Right renal pelvis (tissue), 4 donors: Measurements from ENCODE around the gene CAMK4. TPM values are rescaled to one million over a fixed set of nuclear protein-coding genes. Genes with fewer than 3 reads are reported as not detected.
A peak's percentile ranks its signal among the peaks of the same experiment; 100 is the strongest.
"Not testable (repeated sequence)": the region's sequence is repeated elsewhere in the genome, so short reads cannot be mapped to it uniquely, and the experiment has no call there.

Experiments
- DNase-seq, 4 donors: peaks; one replicate each; pipeline ENCODE4 v3.0.0-alpha.2; 2013; ENCODE audit warnings: low read depth in 4 of 4, low spot score in 3 of 4, missing footprints in 1 of 4
- polyA plus RNA-seq, 4 donors: library from polyadenylated mRNA; unstranded; fragments of 120-200 nt; gene quantifications; one replicate each; pipeline ENCODE4 v1.2.1, GENCODE V29; 2013; ENCODE audit not compliant: insufficient read length in 4 of 4

Gene CAMK4
- polyA plus RNA-seq, 4 donors, result 5.3 to 6.8 (median 5.6) TPM

DNA sequence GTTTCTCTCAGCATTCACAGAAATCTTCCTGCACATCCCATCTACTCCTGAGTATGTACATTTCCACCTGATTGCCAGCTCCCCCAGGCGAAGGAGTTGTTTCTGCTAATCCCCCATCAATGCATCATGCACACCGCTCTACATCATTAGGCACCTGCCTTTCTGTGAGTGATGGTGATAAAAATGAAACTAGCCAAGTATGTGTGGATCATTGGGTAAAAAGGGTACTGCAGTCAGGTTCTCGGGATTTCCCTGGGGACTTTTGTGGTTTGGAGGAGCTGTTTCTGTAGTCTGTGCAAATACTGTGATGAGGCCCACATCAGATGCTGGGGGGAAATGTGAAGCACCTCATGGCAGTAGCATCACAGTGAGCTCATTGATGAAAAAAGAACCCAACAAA, 30.4 kb downstream of the CAMK4 start:
- DNase-seq, result no peak

DNA sequence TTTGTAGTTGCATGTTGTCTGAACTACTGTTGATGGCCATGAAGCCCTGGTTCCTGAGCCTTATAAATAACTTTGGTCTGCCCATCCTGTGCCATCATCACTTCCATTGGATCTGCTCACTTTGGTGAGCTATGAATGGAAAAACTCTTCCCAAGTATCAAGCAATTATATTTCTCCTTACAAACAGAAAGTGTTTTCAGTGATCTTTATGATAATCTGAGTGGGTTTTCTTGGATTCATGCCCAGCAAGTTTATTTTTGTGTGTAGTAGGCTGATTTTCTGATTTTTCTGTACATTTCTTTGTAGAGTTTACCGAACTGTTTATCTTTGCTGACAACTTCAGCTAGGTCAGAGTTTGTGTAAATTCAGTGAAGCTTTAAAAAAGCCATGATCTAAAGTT, 31.0 kb downstream of the CAMK4 start:
- DNase-seq, result peak in 1 of 4 donors; percentile 7

DNA sequence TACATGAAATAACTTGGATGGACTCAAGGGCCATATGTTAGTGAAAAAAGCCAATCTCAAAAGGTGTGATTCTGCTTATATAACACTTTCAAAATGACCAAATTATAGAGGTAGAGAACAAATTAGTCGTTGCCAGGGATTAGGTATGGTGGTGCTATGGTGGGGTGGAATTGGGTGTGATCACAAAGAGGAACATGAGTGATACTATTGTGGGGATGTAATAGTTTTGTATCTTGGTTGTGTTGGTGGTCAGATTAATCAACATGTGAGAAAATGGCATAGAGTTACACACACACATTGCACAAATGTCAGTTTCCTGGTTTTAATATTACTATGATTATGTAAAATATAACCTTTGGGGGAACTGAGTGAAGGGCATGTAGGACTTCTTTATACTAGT, 31.9 kb downstream of the CAMK4 start:
- no peak for DNase-seq

DNA sequence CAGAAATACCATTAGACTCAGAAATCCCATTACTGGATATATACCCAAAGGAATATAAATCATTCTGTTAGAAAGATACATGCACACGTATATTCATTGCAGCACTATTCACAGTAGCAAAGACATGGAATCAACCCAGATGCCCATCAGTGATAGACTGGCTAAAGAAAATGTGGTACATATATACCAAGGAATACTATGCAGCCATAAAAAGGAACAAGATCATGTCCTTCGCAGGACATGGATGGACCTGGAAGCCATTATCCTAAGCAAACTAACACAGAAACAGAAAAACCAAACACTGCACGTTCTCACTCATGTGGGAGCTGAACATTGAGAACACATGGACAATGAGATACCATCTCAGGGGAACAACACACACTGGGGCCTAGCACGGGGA, 33.4 kb downstream of the CAMK4 start:
- not testable (repeated sequence) for DNase-seq

DNA sequence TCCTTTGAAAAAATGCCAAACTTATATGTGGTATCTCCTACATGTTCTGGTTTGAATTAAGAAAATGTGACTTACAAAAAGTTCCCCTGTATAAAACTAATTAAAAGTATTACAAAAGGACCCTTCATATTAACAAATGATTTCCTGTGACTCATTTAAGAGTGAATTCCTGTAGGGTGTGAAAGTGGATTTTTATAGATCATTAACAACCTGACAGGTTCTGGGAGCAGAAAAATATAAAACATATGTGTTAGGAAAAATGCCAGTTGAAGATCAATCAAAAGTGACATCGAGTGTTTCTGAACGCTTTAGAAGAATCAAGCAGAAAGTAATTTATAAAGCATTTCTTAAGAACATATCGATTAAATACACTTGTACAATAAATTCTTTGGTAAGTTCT, 35.5 kb downstream of the CAMK4 start:
- DNase-seq, result no peak

DNA sequence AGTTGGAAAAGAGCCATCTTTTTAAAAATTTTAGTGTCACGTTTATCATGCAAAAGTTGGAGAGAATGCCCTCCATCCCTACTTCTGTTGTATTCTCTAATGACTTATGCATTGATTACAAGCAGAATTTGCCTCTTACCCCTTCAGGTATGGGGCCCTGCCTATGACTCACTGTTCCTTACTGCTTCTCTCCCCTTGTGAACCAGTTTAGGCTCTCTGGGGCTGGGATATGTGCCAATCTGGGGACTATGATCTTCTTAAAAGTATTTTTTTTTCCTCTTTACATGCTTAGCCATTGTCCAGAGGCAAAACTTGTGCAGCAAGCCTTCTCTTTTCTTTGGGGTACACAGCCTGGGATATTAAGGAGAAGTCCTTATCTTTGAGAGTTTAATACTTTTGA, 37.4 kb downstream of the CAMK4 start:
- no peak for DNase-seq

DNA sequence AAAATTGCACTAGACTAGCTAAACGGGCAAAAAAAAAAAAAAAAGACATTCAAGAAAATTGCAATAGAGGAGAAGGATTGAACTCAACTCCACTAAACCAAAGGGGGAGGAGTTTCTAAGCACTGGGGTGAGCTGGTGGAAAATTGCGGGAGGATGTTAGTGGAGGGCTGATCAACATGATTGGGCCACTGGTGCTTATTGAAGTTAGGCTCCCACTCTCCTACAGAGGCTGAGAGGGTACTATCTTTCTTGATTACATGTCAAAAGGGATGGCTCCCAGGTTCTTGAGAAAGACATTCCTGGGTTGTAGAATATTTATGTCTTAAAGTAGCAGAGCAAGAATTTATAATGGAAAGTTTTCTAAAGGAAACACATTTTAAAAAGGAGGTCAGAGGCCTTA, 38.0 kb downstream of the CAMK4 start:
- DNase-seq, result no peak

DNA sequence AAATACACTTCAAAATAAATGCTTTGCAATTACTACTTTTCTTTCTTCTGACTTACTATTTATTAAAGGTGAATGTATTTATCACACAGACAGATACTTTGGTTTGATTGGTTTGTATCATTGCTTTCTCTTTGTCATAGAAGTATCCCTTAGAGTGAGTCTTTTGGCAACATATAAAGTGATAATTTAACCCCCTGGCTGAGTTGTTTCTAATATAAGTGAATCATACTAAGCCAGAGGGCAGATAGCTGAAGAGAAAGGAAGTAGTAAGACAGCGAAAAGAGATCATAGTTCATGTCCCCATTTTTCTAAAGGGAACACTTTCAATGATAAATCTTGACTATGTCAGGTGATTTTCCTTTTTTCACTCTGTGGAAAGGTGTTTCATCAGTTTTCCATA, 38.6 kb downstream of the CAMK4 start:
- DNase-seq, result no peak

DNA sequence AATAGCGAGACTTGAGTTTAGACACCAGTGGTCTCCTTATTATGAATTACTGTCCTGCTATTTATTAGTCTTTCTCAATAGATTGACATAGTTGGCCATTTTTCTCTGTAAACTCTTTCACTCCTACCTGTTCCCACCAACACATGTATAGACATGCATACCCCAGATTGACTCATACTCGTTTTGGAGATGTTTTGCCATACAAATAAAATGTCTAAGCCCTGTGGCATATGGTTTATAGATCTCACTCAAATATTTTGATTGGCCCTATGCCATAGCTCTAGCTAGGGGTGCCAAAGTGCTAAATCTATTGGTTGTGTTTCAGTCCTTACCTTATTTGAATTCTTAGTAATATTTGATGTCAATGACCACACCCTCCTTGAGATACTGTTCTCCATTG, 42.3 kb downstream of the CAMK4 start:
- no peak for DNase-seq

DNA sequence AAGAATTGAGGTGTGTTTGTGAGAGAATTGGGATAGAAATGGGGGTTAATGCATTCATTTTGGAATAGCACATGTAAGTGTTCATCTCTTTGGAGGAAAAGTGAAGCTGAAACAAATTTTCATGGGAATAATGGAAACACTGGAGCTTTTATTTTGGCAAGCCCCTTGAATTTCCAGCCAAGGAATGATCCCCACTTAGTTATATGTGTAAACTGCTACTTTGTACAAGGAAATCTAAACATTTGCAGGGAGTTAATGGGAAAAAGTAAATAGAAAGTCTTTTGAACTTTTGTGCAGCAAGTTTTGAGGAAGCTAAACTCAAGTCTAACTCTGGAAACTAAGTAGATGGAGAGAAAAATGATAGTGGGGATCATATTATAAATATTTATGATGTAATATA, 44.1 kb downstream of the CAMK4 start:
- DNase-seq, result no peak

DNA sequence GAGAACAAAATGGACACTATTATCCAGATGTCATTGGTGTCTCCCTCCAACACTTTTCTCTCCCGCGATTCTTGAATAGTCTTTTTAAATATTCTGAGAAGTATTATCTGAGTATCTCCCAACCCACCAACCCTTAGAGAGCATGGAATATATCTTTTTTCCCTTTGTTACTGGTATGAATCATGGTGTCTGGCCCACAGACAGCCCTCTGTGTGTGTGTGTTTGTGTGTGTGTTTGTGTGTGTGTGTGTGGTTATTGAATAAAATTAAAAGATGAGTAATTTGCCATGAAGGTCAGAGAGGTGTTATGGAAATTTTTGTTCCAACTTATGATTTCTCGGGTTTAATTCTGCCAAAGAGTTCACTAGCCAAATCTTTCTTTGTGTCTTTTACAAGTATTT, 47.7 kb downstream of the CAMK4 start:
- no peak for DNase-seq

DNA sequence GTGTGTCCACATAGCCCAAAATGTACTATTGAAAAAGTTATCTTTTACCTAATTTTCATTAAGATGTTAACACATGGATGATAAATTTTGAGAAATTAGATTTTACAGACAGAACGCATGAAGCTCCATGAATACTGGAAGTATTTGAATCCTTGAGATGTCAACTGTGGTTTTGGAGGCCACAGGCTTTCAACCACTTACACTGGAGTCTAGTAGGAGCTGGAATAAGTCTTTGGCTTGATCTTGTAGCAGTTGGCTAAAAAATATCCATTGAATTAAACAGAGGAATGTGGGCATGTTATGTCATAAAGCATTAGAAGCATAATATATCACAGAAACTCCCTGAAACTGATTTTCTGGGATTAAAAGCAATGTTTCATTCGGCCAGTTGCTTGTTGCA, 52.9 kb downstream of the CAMK4 start:
- DNase-seq, result no peak

DNA sequence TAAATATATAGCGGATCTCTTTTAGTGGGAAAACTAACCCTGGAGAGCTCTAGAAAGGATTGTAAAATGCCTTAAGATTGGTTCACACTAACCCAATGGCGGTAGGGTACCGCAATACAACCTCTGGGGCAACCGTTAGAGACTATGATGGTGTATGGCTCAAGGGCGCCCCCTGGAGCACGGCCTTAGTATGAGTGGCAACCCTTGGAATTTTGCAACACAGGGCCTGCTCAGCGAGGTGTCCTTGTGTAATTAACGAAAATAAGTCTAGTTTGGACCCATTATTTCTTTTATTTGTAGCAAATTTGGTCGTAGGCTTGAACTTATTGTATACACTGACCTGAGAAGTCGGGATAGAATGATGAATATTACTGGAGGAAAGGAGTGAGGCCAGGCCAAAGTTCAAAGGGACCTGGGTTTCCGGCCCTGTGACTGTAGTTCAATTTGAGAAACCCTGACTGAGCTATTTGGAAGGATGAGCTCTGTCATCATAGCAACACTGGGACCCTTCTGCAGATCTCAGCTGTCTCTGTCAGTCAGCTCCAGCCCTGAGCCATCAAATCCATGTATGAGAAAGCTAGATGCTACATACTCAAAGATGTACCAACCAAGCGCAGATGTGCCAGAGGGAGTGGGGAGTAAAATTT, 54.8 kb downstream of the CAMK4 start:
- peak in 1 of 4 donors; percentile 14 for DNase-seq

DNA sequence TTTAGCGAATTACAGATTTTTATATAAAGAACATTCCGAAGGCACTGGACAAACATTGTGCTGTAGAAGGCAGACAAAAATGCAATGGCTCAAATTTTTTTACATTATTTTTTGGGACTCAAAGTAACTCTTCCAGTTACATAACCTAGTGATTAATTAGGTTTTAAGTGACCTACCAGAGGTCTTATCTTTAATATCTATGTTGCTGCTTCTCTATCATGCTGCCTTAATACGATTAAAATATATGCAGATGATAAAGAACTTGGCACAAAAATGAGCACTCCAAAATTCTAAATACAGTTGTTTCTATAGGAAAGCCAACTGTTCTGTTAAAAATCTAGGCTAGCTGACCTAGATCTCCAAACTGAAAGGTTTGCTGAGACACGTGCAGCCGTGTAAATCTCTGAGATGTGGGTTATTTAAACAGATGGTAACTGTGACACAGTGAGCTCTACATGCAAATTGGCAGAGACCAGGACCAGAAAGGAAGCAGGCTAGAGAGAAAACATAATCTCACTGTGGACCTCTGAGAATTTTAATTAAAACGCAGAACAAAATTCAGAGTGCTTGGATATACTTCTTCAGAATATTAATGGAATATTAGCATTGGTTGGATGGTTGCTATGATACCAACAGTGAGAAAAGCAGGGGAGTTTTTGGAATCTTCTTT, 56.2 kb downstream of the CAMK4 start:
- DNase-seq, result no peak

DNA sequence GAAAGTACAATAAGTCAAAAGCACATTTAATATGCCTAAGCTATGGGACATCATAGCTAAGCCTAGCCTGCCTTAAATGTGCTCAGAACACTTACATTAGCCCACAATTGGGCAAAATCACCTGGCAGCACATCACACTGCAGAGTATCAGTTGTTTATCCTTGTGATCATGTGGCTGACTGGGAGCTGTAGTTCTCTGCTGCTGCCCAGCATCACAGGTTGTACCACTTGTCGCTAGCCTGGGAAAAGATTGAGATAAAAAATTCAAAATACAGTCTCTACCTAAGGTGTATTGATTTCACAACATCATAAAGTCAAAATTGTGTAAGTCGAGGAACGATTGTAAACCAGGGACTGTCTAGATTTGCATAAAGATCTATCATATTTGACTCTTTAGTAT, 58.6 kb downstream of the CAMK4 start:
- DNase-seq, result no peak

DNA sequence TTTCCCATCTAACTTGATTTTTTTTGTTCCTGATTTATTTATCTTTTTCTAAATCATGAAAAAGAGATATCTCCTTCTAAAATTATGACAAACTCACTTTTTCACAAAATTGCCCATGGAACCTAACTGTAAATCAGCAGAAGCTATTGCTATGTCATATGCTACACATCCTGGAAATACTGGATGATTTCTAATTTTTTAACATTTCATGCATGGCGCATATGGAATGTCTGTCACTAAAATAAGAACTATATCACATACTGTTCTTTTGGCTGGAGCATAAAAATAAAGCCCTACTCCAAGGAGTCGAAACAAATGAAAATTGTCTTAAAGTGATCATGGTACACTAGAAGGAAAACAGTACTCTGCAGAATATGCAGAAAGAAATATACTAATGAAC, 60.6 kb downstream of the CAMK4 start:
- DNase-seq, result no peak

DNA sequence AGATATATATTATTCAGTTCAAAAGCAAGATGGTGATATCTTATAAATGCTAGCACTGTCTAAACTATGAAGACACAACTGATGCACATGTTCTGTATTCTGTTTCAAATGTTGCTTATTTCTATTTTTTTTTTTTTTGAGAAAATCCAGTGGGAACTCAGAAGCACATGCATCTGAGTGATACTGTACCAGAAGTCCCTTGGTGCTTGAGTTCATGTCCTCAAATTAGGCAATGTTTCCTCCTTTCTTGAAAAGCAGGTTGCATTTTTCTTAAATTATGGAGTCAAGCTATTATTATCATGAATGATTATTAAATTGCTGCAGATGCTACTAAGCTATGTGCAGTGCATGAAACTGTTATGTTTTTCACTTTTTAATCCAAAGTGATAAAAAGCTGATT, 70.4 kb downstream of the CAMK4 start:
- DNase-seq, result no peak

DNA sequence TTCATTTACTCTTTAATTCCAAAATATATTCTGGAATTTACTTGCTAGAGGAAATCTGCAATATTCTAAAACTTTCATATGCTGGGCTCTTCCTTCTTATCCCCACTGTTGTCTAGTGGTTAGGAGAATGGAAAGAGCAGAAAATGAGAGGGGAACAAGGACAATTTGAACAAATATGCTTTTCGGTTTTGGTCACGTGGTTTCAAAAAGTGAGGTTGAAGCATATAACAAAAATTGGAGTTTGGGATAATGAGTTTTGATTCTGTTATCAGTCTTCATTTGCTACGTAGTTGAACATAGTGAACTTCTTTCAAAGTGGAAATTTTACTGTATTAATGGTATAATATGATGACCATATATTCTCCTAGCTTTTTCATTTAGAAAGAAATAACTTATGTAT, 71.5 kb downstream of the CAMK4 start:
- DNase-seq, result no peak

DNA sequence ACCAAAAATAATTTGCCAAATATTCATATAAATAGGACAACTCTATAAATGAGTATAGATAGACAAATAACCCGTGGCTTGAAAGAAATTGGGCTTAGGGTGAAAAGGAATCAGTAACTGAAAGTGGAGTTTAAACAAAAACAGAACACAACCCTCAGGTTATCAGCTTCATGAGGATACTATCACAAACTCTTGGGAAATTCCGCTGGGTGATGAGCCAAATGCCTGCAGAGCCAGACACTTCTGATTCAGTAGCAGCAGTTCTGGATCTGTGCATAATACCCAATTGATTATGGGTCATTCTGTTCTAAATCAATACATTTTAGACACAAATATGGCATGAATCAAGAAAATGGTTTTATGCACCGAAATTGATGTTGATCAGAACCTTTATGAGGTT, 72.4 kb downstream of the CAMK4 start:
- DNase-seq, result no peak

DNA sequence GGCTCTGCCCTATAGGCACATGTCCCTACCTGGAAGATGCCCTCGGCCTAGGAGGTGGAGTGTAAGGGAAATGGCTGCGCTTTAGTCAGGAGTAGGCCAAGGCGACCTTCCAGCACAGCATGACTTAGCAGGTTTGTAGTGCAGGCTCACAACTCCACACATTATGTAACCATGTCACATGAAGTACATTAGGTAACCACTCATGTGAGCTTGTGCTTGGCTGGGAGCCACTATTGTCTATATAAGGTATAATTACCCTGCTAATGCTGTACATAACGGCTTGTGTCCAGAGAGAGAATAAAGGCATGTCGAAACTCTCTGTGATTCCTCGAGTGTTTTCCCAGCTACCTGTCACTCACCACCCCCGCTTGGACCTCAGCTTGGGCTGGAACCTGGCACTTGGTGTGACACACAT, 74.9 kb downstream of the CAMK4 start:
- no peak for DNase-seq

DNA sequence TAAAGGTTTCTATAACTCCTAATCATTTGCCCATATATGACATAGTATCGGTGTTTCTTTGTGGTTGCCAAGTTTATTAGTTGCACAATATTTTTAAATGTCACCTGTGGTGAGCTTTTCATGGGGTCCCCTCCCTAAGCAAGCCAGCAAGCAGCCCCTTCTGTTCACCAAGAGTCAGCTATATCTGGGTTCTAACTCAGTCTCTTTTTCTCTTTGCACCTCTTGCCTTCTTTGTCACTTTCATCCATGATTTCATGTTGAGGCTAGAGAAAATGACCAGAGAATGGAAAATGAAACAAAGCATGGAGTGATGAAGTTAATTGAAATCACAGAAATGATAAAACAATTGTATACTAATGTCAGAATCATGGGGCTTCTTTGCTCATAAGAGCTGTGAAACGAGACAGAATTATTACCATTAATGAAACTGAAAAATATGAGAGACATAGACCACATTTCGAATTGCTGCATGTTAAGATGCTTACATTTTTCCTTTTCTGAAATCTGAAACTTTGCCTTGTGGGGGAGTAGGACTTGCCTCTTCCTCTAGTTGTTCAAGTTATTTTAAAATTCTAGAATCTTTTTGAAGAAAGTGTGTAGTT, 75.7 kb downstream of the CAMK4 start:
- no peak for DNase-seq

DNA sequence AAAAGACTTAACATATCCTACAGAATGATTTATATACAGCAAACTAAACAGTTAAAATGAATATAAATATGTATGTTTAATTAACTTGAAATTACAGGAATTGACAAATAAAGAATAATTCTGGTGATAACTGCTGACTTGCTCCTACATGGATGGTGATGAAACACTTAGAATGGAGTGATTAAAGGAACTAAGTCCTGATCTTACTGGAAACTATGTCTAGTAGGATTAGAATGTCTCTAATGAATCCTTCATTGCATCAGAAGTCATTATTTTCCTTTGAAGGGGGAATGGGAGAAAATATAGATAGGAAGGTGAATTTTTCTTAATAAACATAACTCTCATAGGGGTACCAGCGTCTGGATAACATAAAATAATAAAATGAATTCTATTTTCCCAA, 77.1 kb downstream of the CAMK4 start:
- DNase-seq, result no peak
